GM12873 (cell line): ENCODE data around the gene NPIPA5.

Experiments
- CTCF ChIP-seq: IDR thresholded peaks from 2 replicates; pipeline ENCODE4 v1.5.1; 2012; ENCODE audit warnings: low read depth, mild to moderate bottlenecking, moderate library complexity, low read length, control low read depth; ENCODE audit not compliant: insufficient read depth; ENCODE audit errors: missing control alignments

The NPIPA5 gene

DNA sequence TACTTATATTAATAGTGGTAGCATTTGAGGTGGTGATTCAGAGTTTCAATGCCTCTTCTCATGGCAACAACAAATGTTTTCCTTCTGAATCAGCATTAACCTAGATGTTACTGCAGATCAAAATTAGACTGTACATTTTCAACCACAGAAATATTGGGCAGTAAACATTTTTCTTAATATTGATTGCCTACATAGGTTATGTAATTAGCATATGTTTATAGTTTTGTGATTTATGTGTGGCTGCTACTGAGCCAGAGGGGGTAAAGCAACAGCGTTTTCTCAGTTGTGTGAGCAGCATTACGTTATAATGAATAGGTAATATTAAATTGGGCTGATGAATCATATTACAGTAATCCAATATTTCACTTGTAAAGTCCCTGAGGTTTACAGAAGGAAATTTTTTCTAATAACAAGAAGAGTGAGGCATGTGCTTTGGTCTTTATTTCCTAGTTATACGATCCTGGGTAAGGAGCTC is 37.5 kb upstream of the NPIPA5 start:
- no peak for TF ChIP-seq CTCF

GRCh38 chr16:15404792-15405191 is 26.7 kb upstream of the NPIPA5 start:
- TF ChIP-seq CTCF: no peak

DNA sequence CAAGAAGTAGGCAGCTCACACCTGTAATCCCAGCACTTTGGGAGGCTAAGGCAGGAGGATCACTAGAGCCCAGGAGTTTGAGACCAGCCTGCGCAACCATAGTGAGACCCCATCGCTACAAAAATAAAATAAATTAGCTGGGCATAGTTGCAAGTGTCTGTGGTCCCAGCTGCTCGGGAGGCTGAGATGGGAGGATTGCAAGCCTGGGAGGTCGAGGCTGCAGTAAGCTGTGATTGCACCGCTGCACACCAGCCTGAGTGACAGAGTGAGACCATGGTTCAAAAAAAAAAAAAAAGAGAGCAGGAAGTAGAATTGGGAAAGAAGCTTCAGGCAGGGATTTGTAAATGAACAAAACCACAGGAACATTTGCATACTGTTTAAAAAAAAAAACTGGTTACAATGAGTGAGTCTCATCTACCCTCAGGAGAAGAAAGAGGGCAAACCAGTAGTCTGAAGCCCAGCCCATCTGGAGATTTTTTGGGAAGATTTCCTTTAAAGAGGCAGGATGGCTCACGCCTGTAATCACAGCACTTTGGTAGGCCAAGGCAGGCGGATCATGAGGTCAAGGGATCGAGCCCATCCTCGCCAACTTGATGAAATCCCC is 25.4 kb upstream of the NPIPA5 start:
- no peak for TF ChIP-seq CTCF

- TF ChIP-seq CTCF: no peak
Observed at GRCh38 chr16:15401972-15402371, 23.9 kb upstream of the NPIPA5 start.

DNA sequence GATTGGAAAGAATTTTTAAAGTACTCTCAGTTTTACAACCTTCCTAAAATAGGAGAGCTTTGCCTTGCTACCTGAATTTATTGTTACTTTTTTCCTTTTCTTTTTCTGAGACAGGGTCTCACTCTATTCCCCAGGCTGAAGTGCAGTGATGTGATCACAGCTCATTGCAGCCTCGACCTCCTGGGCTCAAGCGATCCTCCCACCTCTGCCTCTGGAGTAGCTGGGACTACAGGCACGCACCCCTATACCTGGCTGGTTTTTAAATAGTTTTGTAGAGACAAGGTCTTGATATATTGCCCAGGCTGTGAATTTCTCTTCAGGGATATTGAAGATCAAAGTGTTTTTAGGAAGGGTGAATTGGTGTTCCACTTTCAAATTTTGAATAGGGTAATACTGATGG is 21.2 kb upstream of the NPIPA5 start:
- TF ChIP-seq CTCF: no peak

DNA sequence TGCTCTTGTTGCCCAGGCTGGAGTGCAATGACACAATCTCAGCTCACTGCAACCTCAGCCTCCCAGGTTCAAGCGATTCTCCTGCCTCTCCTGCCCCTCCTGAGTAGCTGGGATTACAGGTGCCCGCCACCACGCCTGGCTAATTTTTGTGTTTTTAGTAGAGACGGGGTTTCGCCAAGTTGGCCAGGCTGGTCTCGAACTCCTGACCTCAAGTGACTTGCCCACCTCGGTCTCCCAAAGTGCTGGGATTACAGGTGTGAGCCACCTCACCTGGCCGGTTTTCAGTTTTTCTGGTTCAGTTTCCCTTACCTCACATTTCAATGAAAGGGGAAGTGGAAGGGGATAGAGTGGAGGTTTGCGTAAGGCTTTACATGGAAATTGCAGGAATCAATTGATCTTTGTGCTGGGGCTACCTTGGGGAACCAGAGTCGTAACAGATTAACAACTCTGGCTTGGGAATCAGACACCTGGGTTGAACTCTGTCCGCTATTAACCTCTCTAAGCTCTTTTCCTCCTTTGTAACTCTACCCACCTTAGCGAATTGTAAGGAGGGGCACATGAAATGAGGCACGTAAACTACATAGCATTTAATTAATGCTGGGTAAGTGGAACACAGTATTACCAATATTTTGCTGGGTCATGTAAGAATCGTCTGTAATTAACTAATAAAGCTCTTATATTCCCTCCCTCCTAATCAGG is 20.7 kb upstream of the NPIPA5 start:
- no peak for TF ChIP-seq CTCF

GRCh38 chr16:15396948-15397594 is 19.0 kb upstream of the NPIPA5 start:
- no peak for TF ChIP-seq CTCF
